ENCODE results near the gene NR0B1.

Gene NR0B1

GRCh38 chrX:30262763-30263162 is 46.4 kb downstream of the NR0B1 start:
- no peak for DNase-seq

GRCh38 chrX:30261012-30261411 is 48.2 kb downstream of the NR0B1 start:
- DNase-seq = no peak

GRCh38 chrX:30259927-30260326 is 49.3 kb downstream of the NR0B1 start:
- DNase-seq = no peak
